ENCODE results near the gene EXOC4. TPM values are rescaled to one million over a fixed set of nuclear protein-coding genes. Genes with fewer than 3 reads are reported as not detected.

Gene EXOC4
- total and polyA plus RNA-seq, 2 donors (not counting 3 experiments of a cell fraction or from before 2014, with no cell fraction given), result 20.3 to 73.1 TPM

DNA sequence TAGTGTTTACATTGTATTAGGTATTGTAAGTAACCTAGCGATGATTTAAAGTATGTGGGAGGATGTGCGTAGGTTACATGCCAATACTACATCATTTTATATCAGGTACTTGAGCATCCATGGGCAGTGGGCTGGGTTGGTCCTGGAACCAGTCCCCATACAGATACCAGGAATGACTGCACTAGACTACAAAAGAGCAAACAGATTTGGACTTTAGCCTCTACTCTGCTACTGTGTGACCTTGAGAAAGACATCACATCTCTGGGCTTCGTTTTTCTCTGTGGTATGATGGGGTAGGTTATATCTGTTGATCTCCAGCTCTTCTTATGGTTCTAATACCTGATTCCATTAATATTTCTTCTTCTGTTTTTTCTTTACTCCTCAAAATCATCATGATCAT lies 461.8 kb downstream of the EXOC4 start:
- no peak for DNase-seq (ENCODE audit: low read depth, low spot score)
- Histone ChIP-seq H3K9me1 (replicated peaks; ENCODE audit: control insufficient read depth, extremely low read depth, insufficient read depth, low read length) (no peaks in the 10 kb centered on the region), H3K27me3 (ENCODE audit: control insufficient read depth in 2 of 2, insufficient read depth in 2 of 2, low read length in 2 of 2) (no peaks in the 10 kb centered on the region), H4K20me1 (replicated peaks; ENCODE audit: control insufficient read depth, extremely low read depth, insufficient read depth, low read length) (no peaks in the 10 kb centered on the region), H2AFZ (ENCODE audit: low read depth, low read length) (no peak overlapping the region), H3K4me2 (ENCODE audit: insufficient read depth, low read length) (no peak overlapping the region), H3K27ac (ENCODE audit: insufficient read depth, low read depth, low read length) (no peak overlapping the region), H3K4me1 (ENCODE audit: control insufficient read depth, extremely low read depth, insufficient read depth, low read length) (no peaks in the 10 kb centered on the region), H3K36me3 (ENCODE audit: control insufficient read depth in 2 of 2, extremely low read depth in 1 of 2, insufficient read depth in 2 of 2, low read length in 2 of 2) (no peaks in the 10 kb centered on the region), H3K9me3 (replicated peaks; ENCODE audit: control insufficient read depth, insufficient read depth, low read length) (no peaks in the 10 kb centered on the region), H3K79me2 (ENCODE audit: control insufficient read depth, insufficient read depth, low read length) (no peaks in the 10 kb centered on the region), H3K9ac (replicated peaks; ENCODE audit: extremely low read depth, insufficient read depth, low read length) (no peak overlapping the region), H3K4me3 (replicated peaks in 1 of 3; ENCODE audit: insufficient read depth in 1 of 3, low read depth in 1 of 3, low read length in 3 of 3) (no peak overlapping the region)
- TF ChIP-seq, protein P1, sequence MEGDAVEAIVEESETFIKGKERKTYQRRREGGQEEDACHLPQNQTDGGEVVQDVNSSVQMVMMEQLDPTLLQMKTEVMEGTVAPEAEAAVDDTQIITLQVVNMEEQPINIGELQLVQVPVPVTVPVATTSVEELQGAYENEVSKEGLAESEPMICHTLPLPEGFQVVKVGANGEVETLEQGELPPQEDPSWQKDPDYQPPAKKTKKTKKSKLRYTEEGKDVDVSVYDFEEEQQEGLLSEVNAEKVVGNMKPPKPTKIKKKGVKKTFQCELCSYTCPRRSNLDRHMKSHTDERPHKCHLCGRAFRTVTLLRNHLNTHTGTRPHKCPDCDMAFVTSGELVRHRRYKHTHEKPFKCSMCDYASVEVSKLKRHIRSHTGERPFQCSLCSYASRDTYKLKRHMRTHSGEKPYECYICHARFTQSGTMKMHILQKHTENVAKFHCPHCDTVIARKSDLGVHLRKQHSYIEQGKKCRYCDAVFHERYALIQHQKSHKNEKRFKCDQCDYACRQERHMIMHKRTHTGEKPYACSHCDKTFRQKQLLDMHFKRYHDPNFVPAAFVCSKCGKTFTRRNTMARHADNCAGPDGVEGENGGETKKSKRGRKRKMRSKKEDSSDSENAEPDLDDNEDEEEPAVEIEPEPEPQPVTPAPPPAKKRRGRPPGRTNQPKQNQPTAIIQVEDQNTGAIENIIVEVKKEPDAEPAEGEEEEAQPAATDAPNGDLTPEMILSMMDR (IDR thresholded peaks at IDR 0.05; ENCODE audit: extremely low read depth in 1 of 2, insufficient read depth in 1 of 2, low read depth in 1 of 2, low read length in 2 of 2), result no peak
- TF ChIP-seq EZH2 (IDR thresholded peaks at IDR 0.05; ENCODE audit: borderline replicate concordance, low read depth, low read length, severe bottlenecking) (no peak), JUN (IDR thresholded peaks at IDR 0.05; ENCODE audit: borderline replicate concordance, insufficient read depth, insufficient read length, low read depth) (no peak), POLR2A (IDR thresholded peaks at IDR 0.05; ENCODE audit: low read depth, low read length) (no peak), FOS (IDR thresholded peaks at IDR 0.05; ENCODE audit: borderline replicate concordance, insufficient read depth, low read length) (no peak), MYC (IDR thresholded peaks at IDR 0.05; ENCODE audit: low read depth, low read length) (no peak), GATA2 (IDR thresholded peaks at IDR 0.05; ENCODE audit: insufficient read depth, insufficient read length, low read depth, low read length) (no peak)
- TF ChIP-seq, protein P2, sequence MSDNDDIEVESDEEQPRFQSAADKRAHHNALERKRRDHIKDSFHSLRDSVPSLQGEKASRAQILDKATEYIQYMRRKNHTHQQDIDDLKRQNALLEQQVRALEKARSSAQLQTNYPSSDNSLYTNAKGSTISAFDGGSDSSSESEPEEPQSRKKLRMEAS (IDR thresholded peaks at IDR 0.05; ENCODE audit: insufficient read depth, insufficient read length), result no peak
- ChIA-PET POLR2A (no interaction called here), CTCF (interaction anchor here (1.4 kb wide), 1 partner anchor 41 kb away, joined by 4 read pairs; no protein-coding TSS in a partner anchor)
- intact Hi-C loops (cut with micrococcal nuclease) (no loop called here), dilution Hi-C loops (cut with MboI; ENCODE audit: extremely low pct_ligation_motif_present, low sequenced_read_pairs) (no loop called here)
- FAIRE-seq, result no peak
- BruUV-seq (replicated peaks), result no TSS peak
